Measurements from ENCODE around the gene PJA1.

GRCh38 chrX:69113723-69114122, 51.5 kb downstream of the PJA1 start:
- TF ChIP-seq POLR2A (IDR thresholded peaks at IDR 0.05), result no peak
- TF ChIP-seq, protein P1, sequence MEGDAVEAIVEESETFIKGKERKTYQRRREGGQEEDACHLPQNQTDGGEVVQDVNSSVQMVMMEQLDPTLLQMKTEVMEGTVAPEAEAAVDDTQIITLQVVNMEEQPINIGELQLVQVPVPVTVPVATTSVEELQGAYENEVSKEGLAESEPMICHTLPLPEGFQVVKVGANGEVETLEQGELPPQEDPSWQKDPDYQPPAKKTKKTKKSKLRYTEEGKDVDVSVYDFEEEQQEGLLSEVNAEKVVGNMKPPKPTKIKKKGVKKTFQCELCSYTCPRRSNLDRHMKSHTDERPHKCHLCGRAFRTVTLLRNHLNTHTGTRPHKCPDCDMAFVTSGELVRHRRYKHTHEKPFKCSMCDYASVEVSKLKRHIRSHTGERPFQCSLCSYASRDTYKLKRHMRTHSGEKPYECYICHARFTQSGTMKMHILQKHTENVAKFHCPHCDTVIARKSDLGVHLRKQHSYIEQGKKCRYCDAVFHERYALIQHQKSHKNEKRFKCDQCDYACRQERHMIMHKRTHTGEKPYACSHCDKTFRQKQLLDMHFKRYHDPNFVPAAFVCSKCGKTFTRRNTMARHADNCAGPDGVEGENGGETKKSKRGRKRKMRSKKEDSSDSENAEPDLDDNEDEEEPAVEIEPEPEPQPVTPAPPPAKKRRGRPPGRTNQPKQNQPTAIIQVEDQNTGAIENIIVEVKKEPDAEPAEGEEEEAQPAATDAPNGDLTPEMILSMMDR (IDR thresholded peaks at IDR 0.05), result no peak
- TF ChIP-seq POLR2AphosphoS5 (IDR thresholded peaks at IDR 0.05), result no peak
